GM10248 (cell line): Measurements from ENCODE around the gene STARD5.

Experiments
- CTCF ChIA-PET: fragments of 300-600 bp; sonication (Branson Sonifier 250); formaldehyde crosslinking; extraction: SDS; loops from one replicate; lab custom pipeline; 2021; ENCODE audit warnings: antibody characterized with exemption; lab: Yijun Ruan, JAX
- POLR2A ChIA-PET: fragments of 350-650 bp; sonication (Branson Sonifier 250); formaldehyde crosslinking; extraction: SDS; loops from one replicate; lab custom pipeline; 2020; ENCODE audit warnings: antibody characterized with exemption; lab: Yijun Ruan, JAX
- DNase-seq: peaks from one replicate; pipeline ENCODE4 v3.0.0; 2012; ENCODE audit errors: extremely low spot score
- TF ChIP-seq, protein P1 (sequence below): IDR thresholded peaks from 2 replicates; pipeline ENCODE4 v1.5.1; 2012; ENCODE audit warnings: mild to moderate bottlenecking, low read depth; ENCODE audit errors: extremely low read depth, missing control alignments, control extremely low read depth

Gene STARD5

GRCh38 chr15:81268881-81269601 lies 54.9 kb downstream of the STARD5 start:
- DNase-seq, result no peak
- POLR2A ChIA-PET, result no interaction called here
- CTCF ChIA-PET, result interaction anchor here (0.8 to 13.5 kb wide), 17 partner anchors 8 to 300 kb away, joined by 3 to 455 read pairs (median 4); no protein-coding TSS in a partner anchor
- TF ChIP-seq, protein P1, sequence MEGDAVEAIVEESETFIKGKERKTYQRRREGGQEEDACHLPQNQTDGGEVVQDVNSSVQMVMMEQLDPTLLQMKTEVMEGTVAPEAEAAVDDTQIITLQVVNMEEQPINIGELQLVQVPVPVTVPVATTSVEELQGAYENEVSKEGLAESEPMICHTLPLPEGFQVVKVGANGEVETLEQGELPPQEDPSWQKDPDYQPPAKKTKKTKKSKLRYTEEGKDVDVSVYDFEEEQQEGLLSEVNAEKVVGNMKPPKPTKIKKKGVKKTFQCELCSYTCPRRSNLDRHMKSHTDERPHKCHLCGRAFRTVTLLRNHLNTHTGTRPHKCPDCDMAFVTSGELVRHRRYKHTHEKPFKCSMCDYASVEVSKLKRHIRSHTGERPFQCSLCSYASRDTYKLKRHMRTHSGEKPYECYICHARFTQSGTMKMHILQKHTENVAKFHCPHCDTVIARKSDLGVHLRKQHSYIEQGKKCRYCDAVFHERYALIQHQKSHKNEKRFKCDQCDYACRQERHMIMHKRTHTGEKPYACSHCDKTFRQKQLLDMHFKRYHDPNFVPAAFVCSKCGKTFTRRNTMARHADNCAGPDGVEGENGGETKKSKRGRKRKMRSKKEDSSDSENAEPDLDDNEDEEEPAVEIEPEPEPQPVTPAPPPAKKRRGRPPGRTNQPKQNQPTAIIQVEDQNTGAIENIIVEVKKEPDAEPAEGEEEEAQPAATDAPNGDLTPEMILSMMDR, result no peak

- ChIA-PET POLR2A (no interaction called here), CTCF (interaction anchor here (0.8 to 13.5 kb wide), 20 partner anchors 8 to 299 kb away, joined by 3 to 455 read pairs (median 6); no protein-coding TSS in a partner anchor)
- DNase-seq, result no peak
- TF ChIP-seq, protein P1, result no peak
These were observed 55.6 kb downstream of the STARD5 start for GRCh38 chr15:81268340-81268739.

- POLR2A ChIA-PET, result no interaction called here
- TF ChIP-seq, protein P1, result peak; percentile 97
These were observed 57.8 kb downstream of the STARD5 start for GRCh38 chr15:81265944-81266775.

GRCh38 chr15:81265256-81265943 lies 58.5 kb downstream of the STARD5 start:
- ChIA-PET POLR2A (no interaction called here), CTCF (interaction anchor here (0.6 to 13.5 kb wide), 128 partner anchors 8 to 866 kb away, joined by 3 to 455 read pairs (median 6); partner anchors contain the start of genes ABHD17C and STARD5)
- TF ChIP-seq, protein P1, result no peak
- no peak for DNase-seq

More at GRCh38 chr15:81265944-81266775, 57.8 kb downstream of the STARD5 start:
- CTCF ChIA-PET, result interaction anchor here (0.5 to 13.5 kb wide), 154 partner anchors 9 to 1752 kb away, joined by 3 to 455 read pairs (median 6); partner anchors contain the start of genes ABHD17C, CFAP161, STARD5 and TLNRD1
- peak; percentile 79 for DNase-seq

DNA sequence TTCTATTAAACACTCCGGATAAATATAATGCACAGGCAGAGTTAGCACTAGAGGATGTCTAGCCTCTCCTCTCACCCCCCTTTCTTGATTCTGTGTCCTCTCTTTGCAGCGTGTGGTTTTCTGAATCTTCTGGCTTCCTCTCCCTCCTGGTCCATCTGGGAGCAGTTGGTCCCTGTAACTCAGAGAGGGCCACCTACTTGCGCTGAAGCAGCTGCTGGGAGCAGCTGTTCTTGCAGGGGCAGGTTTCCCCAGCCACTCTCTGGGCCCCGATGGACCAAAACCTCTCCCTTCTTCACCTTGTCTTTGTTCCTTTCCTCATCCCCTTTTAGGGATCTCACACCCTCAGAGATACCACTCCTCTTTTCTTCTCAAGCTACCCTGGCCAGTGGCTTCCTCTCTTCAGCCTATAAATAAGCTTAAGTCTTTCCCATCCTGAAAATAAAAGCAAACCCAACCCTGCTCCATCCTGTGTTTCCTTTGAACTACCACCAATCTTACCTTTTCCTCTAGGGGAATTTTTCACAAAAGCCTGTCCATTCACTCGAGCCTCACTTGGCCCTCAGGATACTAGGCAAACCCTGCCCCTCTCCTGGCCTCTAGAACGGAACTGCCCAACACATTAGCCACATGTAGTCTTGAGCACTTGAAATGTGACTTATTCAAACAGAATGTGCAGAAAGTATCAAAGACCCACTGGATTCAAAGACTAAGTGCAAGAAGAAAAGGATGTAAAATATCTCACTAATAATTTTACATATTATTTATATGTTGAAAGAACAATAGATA lies 59.7 kb downstream of the STARD5 start:
- TF ChIP-seq, protein P1, result no peak
- ChIA-PET CTCF (interaction anchor here (1.0 to 13.5 kb wide), 11 partner anchors 10 to 311 kb away, joined by 3 to 455 read pairs (median 10); no protein-coding TSS in a partner anchor), POLR2A (no interaction called here)
- no peak for DNase-seq
